22Rv1 (cell line): ENCODE results near the gene TMEM192.
"Not testable (repeated sequence)": the region's sequence is repeated elsewhere in the genome, so short reads cannot be mapped to it uniquely, and the experiment has no call there.

ENCODE experiments used
- H3K27ac ChIP-seq: fragments of 450-650 bp; 2 replicates; pipeline ENCODE4 v1.5.1; 2017
- CTCF ChIP-seq: fragments of 450-650 bp; IDR thresholded peaks from 2 replicates; pipeline ENCODE4 v1.5.1; 2017; ENCODE audit warnings: mild to moderate bottlenecking
- ZFX ChIP-seq: fragments of 450-650 bp; IDR thresholded peaks from 2 replicates; pipeline ENCODE4 v1.6.1; 2017; ENCODE audit warnings: antibody characterized with exemption, borderline replicate concordance

TMEM192 gene

GRCh38 chr4:165031436-165032211 lies 81.0 kb downstream of the TMEM192 start, which contains the start of gene TRIM60:
Gene TRIM60, plus strand, starts transcription at chr4:165031999. Its CDS starts 8,074 bp downstream, at chr4:165040073.
- no peak for TF ChIP-seq CTCF
- no peak for TF ChIP-seq ZFX
- no peak within 1 kb of the TSS for H3K27ac ChIP-seq

- TF ChIP-seq ZFX: no peak
- TF ChIP-seq CTCF: no peak
- H3K27ac ChIP-seq: no peak overlapping the region
These were observed 84.8 kb downstream of the TMEM192 start for GRCh38 chr4:165027762-165028402.

GRCh38 chr4:165025782-165026181 lies 86.9 kb downstream of the TMEM192 start:
- not testable (repeated sequence) for H3K27ac ChIP-seq
